ENCODE data around the gene TK2.
"Not testable (repeated sequence)": the region's sequence is repeated elsewhere in the genome, so short reads cannot be mapped to it uniquely, and the experiment has no call there.

Gene TK2

DNA sequence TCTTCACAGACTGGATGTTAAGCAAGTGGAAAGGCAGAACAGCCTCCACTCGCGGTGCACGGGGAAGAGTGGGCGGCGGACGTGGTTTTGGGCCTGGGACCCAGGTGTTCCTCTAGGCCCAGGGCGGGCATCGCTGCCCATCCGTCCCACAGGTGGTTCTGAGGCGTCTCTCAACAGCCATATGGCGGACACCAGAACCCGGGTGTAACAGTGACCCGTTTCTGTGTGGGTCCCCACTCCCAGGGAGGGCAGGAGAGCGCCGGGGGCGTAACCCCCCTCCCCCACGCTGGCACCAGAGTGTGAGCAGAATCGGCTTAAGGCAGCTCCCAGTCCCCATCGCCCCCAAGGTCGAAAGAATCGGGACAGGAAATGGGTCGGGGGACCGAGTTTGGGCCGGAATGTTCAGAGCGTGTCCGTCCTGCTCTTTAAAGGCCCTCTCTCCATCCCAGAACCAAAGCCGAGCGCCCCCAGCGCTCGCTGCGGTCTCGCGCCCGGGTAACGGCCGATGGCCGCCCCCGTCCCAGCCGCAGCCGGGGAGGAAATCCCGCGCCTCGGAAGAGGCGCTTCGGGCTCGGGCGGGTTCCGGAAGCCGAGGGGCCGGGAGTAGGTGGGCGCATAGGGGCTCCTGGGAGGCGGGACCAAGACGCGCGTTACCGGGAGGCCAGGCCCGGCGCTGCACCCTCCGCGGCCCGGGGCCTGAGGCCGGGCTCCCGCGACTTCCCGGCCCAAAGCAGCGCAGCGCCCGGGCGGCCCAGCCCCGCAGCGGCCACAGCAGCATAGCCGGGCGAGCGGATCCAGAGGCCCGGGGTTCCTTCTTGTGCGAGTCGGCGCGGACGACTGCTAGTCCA is at the start of gene TK2:
TSS of gene TK2 (minus strand) at position 839 of the 848 bp plus-strand sequence. CDS start at position 778, 61 bp downstream.
- Mint-ChIP-seq H3K4me1 (peaks cover 64% of the 10 kb centered on the region), H3K27ac (peak within 1 kb of the TSS; percentile 89 to 97), H3K27me3 (no peaks in the 10 kb centered on the region), H3K9me3 (no peaks in the 10 kb centered on the region), H3K4me3 (peak within 1 kb of the TSS; percentile 87 to 90)
- peak; percentile 75 for ATAC-seq
- peak; percentile 70 to 82 for DNase-seq

DNA sequence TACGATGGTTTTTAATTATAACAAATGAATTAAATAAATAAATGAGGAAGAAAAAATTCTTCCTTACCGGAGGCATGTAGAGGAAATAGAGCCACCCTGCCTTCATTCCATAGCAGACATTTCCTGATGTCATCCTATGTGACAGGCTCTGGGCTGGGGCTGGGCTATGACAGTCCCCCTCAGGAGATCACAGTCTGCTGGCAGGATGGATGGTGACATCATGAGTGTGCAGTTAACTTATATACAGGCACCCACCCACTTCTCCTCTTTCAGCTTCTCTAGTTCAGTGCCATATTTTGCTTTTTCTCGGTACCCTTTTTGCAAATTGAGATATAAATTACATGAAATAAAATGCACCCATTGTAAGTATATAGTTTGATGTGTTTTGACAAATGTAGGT is 48.2 kb upstream of the TK2 start:
- no peak for DNase-seq
- peaks cover 8 to 11% of the 10 kb centered on the region in 2 donors for H3K9me3 Mint-ChIP-seq
- peak; percentile 75 for ATAC-seq

DNA sequence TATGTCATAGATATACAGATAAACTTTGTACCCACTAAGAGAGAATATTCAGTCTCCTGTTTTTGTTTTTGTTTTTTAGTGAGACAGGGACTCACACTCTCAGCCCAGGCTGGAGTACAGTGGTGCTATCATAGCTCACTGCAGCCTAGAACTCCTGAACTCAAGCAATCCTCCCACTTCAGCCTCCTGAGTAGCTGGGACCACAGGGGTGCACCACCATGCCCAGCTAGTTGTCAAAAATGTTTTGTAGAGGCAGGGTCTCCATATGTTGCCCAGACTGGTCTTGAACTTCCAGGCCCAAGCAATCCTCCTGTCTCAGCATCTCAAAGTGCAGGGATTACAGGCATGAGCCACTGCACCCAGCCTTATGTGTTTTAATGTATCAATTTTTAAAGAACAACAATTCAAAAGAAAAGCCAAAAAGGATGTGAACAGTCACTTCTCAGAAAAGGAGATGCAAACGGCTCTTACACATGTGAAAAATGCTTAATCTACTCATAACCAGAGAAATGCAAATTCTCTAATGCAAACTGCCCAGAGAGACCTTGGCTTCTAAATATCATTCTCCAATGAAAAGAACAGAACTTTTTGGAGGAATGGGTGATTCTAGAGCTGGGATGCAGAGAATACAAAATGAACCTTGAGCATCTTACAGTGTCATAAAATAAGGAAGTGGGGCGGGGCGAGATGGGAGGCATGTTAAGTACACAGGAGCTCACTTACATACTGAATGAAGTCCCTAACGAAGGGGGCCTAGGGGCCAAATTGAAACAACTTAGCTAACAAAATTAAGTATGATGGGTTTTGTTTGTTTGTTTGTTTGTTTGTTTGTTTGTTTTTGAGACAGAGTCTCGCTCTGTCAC is 47.3 kb upstream of the TK2 start:
- no peak overlapping the region for H3K4me3 Mint-ChIP-seq
- no peak overlapping the region for H3K27ac Mint-ChIP-seq
- H3K9me3 Mint-ChIP-seq: peaks cover 8 to 11% of the 10 kb centered on the region in 2 donors
- DNase-seq (no peak), ATAC-seq (peak; percentile 75)
- peaks cover 42% of the 10 kb centered on the region for H3K4me1 Mint-ChIP-seq
- peaks cover 2% of the 10 kb centered on the region for H3K27me3 Mint-ChIP-seq

More for the DNA sequence above, 48.2 kb upstream of the TK2 start:
- peaks cover 48% of the 10 kb centered on the region for H3K4me1 Mint-ChIP-seq
- no peak overlapping the region for H3K4me3 Mint-ChIP-seq
- H3K27ac Mint-ChIP-seq: no peak overlapping the region
- no peaks in the 10 kb centered on the region for H3K27me3 Mint-ChIP-seq

DNA sequence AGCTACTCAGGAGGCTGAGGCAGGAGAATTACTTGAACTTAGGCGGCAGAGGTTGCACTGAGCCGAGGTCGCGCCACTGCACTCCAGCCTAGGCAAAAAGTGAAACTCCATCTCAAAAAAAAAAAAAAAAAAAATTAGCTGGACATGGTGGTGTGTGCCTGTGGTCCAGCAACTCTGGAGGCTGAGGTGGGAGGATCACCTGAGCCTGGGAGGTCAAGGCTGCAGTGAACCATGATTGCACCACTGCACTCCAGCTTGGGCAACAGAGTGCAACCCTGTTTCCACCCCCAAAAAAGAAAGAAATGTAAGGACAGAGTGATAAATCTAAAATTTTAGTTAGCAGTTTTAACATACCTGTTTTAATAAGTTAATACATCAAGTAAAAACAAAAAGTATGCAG is 46.6 kb upstream of the TK2 start:
- ATAC-seq, H3K27ac Mint-ChIP-seq, DNase-seq, H3K4me3 Mint-ChIP-seq, H3K27me3 Mint-ChIP-seq: not testable (repeated sequence)
- Mint-ChIP-seq H3K9me3 (peaks cover 8 to 11% of the 10 kb centered on the region in 2 donors), H3K4me1 (peaks cover 42% of the 10 kb centered on the region)

DNA sequence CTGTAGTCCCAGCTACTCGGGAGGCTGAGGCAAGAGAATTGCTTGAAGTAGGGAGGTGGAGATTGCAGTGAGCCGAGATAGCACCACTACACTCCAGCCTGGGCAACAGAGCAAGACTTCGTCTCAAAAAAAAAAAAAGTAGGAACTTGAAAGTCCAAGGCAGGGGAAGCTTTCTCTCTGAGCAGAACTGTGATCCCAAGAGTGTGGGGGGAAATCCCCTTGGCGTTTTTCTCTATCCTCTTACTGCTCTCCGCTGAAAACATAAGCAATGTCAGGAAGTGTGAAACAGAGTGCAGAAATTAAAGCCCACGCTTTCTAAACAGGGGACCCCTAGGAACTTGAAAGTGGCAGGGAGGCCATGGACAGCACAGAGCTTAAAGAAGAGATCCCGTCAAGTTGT is 44.8 kb upstream of the TK2 start:
- ATAC-seq (no peak), DNase-seq (no peak)
- no peak overlapping the region for H3K27ac Mint-ChIP-seq
- H3K4me3 Mint-ChIP-seq: no peak overlapping the region
- peaks cover 8% of the 10 kb centered on the region for H3K27me3 Mint-ChIP-seq
- no peaks in the 10 kb centered on the region for H3K9me3 Mint-ChIP-seq
- peaks cover 45% of the 10 kb centered on the region for H3K4me1 Mint-ChIP-seq

DNA sequence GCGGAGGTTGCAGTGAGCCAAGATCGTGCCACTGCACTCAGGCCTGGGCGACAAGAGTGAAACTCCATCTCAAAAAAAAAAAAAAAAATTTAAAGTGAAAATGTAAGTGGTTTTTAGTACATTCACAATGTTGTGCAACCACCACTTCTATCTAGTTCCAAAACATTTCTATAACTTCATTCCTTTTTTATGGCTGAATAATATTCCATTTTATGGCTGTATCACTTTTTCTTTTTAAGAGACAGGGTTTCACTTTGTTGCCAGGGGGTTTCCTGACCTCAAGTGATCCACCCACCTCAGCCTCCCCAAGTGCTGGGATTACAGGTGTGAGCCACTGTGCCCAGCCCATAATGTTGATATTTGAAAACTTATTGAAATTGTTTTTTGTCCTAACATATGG is 42.9 kb upstream of the TK2 start:
- H3K4me3 Mint-ChIP-seq: no peak overlapping the region
- H3K9me3 Mint-ChIP-seq: no peaks in the 10 kb centered on the region
- no peak for ATAC-seq
- DNase-seq: no peak
- peaks cover 8% of the 10 kb centered on the region for H3K27me3 Mint-ChIP-seq
- peaks cover 47% of the 10 kb centered on the region for H3K4me1 Mint-ChIP-seq
- no peak overlapping the region for H3K27ac Mint-ChIP-seq

DNA sequence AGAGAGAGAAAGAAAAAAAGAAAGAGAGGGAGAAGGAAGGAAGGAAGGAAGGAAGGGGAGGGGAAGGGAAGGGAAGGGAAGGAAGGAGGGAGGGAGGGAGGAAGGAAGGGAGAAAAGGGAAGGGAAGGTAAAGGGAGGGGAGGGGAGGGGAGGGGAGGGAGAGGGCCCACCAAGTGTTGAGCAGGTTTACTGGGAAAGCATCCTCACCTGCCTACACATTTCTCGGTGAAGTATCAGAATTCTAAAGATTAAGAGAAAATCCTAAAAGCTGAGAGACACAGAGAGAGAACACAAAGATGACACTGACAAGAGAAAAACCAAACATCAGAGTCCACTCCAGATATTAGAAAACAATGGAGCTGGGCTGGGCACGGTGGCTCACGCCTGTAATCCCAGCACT is 42.3 kb upstream of the TK2 start:
- ATAC-seq (no peak), DNase-seq (no peak)
- no peaks in the 10 kb centered on the region for H3K9me3 Mint-ChIP-seq
- no peak overlapping the region for H3K4me3 Mint-ChIP-seq
- H3K27me3 Mint-ChIP-seq: peaks cover 8% of the 10 kb centered on the region
- peaks cover 47% of the 10 kb centered on the region for H3K4me1 Mint-ChIP-seq
- H3K27ac Mint-ChIP-seq: no peak overlapping the region

DNA sequence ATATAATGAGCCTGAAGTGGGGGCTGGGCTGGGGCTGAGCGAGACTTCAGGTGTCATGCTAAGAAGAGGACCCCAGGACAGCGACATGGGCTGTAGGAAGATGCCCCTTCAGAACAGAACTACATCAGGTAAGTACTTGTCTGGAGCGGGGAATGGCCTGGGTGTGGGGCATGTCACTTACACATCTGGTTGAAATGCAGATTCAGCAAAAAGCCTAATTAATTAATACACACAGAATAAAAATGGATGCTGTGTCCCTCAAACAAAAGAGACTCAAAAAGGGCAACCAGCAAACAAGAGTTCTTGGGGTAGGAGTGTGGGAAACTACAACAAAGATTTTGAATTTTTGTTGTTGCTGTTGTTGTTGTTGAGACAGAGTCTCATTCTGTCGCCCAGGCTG is 41.1 kb upstream of the TK2 start:
- H3K9me3 Mint-ChIP-seq: no peaks in the 10 kb centered on the region
- H3K27ac Mint-ChIP-seq: no peak overlapping the region
- H3K27me3 Mint-ChIP-seq: peaks cover 8% of the 10 kb centered on the region
- H3K4me3 Mint-ChIP-seq: no peak overlapping the region
- no peak for ATAC-seq
- no peak for DNase-seq
- peaks cover 47% of the 10 kb centered on the region for H3K4me1 Mint-ChIP-seq

DNA sequence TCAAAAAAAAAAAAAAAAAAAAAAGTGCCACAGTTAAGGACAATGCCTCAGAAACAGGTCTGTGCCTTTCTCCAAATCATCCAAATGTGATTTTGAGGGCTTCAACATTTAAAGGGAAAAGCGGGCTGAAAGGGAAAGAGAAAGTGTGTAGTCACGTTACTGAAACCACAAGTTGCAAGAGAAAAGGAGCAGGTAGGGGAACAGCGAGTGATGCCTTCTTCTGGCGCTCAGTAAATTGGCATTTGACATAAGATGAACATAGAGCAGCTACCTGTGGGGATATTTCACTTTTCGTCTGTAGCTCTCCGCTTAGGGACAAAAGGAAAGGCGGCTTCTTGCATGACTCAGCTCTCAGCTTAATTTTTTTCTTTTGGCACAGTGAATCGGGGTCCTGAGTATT is 40.4 kb upstream of the TK2 start:
- H3K4me3 Mint-ChIP-seq: peak overlapping the region; percentile 76 to 81
- H3K27me3 Mint-ChIP-seq: peaks cover 8% of the 10 kb centered on the region
- H3K9me3 Mint-ChIP-seq: no peaks in the 10 kb centered on the region
- no peak for DNase-seq
- ATAC-seq: peak; percentile 42
- peaks cover 47% of the 10 kb centered on the region for H3K4me1 Mint-ChIP-seq
- H3K27ac Mint-ChIP-seq: peak overlapping the region; percentile 68 to 79

DNA sequence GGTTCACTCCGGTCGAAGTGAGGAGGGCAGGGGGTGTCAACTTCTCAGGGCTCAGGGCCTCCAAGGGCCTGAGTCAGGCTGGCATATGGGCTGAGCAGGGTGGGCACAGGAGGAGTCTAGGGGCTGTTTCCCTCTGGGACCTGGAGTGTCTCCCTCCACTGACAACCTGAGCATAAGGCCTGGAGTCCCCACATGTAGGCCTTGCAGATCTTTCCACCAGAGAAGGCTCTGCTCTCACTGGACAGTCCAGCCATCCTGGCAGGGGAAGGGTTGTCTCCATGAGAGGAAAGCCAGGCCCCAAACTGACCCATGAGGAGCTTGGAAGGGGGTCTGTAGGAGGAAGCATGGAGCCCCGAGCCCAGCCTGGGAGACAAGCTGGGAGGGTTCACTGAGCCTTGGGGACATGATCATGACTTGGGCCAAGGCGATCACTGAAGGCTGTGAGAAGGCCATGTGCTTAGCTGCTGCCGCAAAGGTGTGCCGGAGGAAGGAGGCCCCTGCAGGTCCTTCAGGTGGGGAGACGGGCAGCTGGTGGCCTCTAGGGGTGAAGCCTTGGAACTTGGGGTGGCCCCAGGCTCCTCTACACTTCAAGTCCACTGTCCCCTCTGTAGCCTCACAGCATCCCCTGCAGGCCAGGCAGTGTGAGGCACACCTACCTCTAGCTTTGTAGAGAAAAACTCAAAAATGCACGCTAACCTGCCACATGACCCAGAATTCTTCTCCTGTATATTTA is 39.2 kb upstream of the TK2 start:
- ATAC-seq (peak; percentile 98), DNase-seq (peak; percentile 59 to 79)
- H3K27me3 Mint-ChIP-seq: peaks cover 8% of the 10 kb centered on the region
- H3K27ac Mint-ChIP-seq: peak overlapping the region; percentile 12 to 53
- H3K9me3 Mint-ChIP-seq: no peaks in the 10 kb centered on the region
- peaks cover 47% of the 10 kb centered on the region for H3K4me1 Mint-ChIP-seq
- H3K4me3 Mint-ChIP-seq: peak overlapping the region; percentile 76 to 81

DNA sequence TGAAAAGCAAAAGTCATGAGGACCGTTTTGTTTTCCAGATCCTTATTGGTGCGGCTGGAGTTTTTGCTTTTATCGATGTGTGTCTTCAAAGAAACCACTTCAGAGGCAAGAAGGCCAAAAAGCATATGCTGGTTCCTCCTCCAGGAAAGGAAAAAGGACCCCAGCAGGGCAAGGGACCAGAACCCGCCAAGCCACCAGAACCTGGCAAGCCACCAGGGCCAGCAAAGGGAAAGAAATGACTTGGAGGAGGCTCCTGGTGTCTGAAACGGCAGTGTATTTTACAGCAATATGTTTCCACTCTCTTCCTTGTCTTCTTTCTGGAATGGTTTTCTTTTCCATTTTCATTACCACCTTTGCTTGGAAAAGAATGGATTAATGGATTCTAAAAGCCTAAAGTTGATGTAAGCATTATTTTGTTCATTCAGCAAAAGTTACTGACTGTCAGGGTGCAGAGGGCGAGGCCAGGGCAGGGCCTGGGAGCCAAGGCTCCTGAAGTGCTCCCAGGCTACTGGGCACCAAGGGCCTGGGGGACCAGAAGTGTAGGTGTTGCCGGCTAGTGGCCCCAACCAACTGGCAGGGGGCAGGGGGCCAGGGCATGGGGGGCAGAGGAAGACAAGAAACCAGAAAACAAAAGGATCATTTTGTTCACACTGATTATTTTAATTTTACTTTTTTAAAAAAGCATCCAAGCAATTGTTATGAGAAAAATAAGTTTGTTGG is 38.1 kb upstream of the TK2 start:
- ATAC-seq: no peak
- peak overlapping the region; percentile 23 to 96 for H3K27ac Mint-ChIP-seq
- H3K4me1 Mint-ChIP-seq: peaks cover 47% of the 10 kb centered on the region
- H3K4me3 Mint-ChIP-seq: peak overlapping the region; percentile 79 to 85
- H3K9me3 Mint-ChIP-seq: no peaks in the 10 kb centered on the region
- peaks cover 8% of the 10 kb centered on the region for H3K27me3 Mint-ChIP-seq
- no peak for DNase-seq

DNA sequence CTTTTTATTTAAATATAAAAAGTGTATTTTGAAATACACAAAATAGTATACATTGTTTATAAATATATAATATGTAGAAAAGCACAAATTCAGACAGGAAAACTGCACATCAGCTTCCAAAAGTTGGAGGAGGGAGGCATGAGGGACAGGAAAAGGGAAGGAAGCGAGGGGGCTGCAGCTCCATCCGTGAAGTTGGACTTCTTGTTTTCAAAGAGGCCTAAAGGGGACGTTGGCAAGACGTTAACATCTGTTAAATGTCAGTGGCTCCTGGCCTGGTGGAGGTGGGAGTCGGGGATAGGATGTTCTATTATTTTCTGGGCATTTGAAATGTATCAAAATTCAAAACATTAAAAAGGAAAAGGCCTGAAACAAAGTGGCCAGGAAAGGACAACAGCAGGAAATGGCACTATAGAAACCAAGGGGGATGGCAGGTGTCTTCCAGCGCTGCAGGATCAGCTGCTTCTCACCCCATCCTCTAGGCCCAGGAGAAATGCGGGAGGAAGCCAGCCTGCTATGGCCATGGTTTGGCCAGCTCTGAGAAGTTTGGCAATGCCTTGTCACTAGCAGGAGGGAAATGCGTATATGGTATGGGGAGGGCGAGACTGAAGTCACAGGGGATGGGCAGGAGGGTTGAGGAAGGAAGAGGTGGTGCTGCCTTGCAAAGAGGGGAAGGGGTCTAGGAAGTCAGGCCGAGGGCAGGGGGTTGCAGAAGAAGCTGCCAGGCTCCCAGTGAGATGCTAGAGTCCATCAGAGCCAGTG is 35.7 kb upstream of the TK2 start:
- ATAC-seq (no peak), DNase-seq (no peak)
- H3K27ac Mint-ChIP-seq: no peak overlapping the region
- H3K27me3 Mint-ChIP-seq: peaks cover 12% of the 10 kb centered on the region
- H3K4me1 Mint-ChIP-seq: peaks cover 56% of the 10 kb centered on the region
- H3K4me3 Mint-ChIP-seq: no peak overlapping the region
- H3K9me3 Mint-ChIP-seq: no peaks in the 10 kb centered on the region

DNA sequence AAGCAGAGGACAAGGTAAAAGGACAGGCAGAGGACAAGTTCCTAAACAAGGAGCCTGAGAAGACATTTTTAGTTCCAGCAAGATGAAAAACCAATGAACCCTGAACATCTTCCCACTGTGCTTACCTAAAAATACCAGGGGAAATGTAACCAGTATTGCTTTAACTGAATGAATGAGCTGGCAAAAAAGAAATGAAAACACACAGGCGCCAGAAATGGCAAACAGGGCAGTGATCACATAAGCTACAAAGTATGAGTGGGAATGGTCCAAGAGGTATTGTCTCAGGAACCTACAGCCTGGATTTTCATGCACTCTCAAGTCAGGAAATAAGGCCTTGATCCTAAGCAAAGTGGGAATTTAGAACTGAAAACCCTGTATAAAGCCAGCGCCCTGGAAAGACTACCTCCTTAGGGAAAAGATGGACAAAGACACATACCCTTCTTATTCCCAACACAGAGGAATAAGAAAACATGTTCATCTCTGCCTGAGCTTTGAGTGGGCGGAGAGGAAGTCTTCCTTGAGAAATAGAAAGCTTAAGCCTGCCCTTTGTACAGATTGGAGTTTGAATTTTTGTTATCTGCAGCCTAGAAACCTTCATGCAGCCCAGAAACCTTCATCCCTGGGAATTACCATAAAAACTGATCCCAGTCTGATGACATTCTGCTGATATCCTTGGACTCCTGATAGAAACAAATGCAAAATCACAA is 31.5 kb upstream of the TK2 start:
- peaks cover 32% of the 10 kb centered on the region for H3K4me1 Mint-ChIP-seq
- no peak overlapping the region for H3K27ac Mint-ChIP-seq
- peaks cover 49% of the 10 kb centered on the region for H3K27me3 Mint-ChIP-seq
- no peak overlapping the region for H3K4me3 Mint-ChIP-seq
- no peak for ATAC-seq
- DNase-seq: no peak
- no peaks in the 10 kb centered on the region for H3K9me3 Mint-ChIP-seq

Data from stimulated activated naive CD8-positive, alpha-beta T cell treated with anti-CD3 and anti-CD28 coated beads, Interleukin-15, amount 100 ng/mL, for 72 hours (primary cell).